ENCODE measurements around the gene PRKRA.

GRCh38 chr2:178429336-178429735, 21.6 kb downstream of the PRKRA start:
- no peak for TF ChIP-seq CTCF (IDR thresholded peaks at IDR 0.05; ENCODE audit: insufficient read depth, low read length, poor library complexity, severe bottlenecking)
- no peak for TF ChIP-seq EZH2phosphoT487 (conservative IDR thresholded peaks at IDR 0.05; ENCODE audit: low read length)
